H1 (cell line): ENCODE measurements around the gene RPS3. TPM values are rescaled to one million over a fixed set of nuclear protein-coding genes. Genes with fewer than 3 reads are reported as not detected.

Experiments
- CHD2 ChIP-seq: IDR thresholded peaks from 2 replicates; pipeline ENCODE4 v1.6.1; 2012; ENCODE audit warnings: low read length, improper control_type of control experiment
- KDM1A ChIP-seq: fragments of 200-600, 300-600 bp; sonication (generic); IDR thresholded peaks from 2 replicates; pipeline ENCODE4 v1.7.1; 2016; ENCODE audit warnings: mild to moderate bottlenecking, low read length, borderline replicate concordance
- KDM4A ChIP-seq: IDR thresholded peaks from one replicate; pipeline ENCODE4 v1.7.1; 2012; ENCODE audit warnings: low read depth, mild to moderate bottlenecking, moderate library complexity, low read length, inconsistent platforms; ENCODE audit not compliant: severe bottlenecking
- KDM5A ChIP-seq: fragments of 200-600 bp; IDR thresholded peaks from 2 replicates; pipeline ENCODE4 v1.7.1; 2012; ENCODE audit warnings: mild to moderate bottlenecking, low read length, inconsistent platforms, mixed read lengths
- SIN3A ChIP-seq, 2 experiments: IDR thresholded peaks in 1 of 2; conservative IDR thresholded peaks in 1 of 2; 2 replicates each; pipeline ENCODE4 v1.6.1; 2011 to 2012; ENCODE audit warnings: low read length in 2 of 2, improper control_type of control experiment in 1 of 2, low read depth in 1 of 2, mild to moderate bottlenecking in 1 of 2
- polyA plus RNA-seq, 7 experiments: library from polyadenylated mRNA; depleted of rRNA in 3 of 7; stranded (reverse) in 5 of 7; unstranded in 2 of 7; fragments of >200 nt in 5 of 7; fragments of 200-250 nt in 2 of 7; gene quantifications; 1 replicate in 5 of 7; 2 replicates in 1 of 7; 4 replicates in 1 of 7; pipeline versions ENCODE4 v1.2.1 to v1.2.3, GENCODE V29; 2011 to 2013; ENCODE audit warnings: missing spikeins in 2 of 7, mixed read lengths in 2 of 7
- total RNA-seq: library from RNA; stranded (reverse); fragmentation: NEBNext Ultra II Directional; extraction: Animal tissue kit (Norgen Biotek cat#: 25700); gene quantifications from 2 replicates; pipeline ENCODE4 v1.2.1, GENCODE V29; 2021

RPS3 gene
- total and polyA plus RNA-seq, 2 of the 8 experiments (the other 6 are each of a cell fraction or from before 2014, with no cell fraction given) = 3,813 to 4,194 TPM

GRCh38 chr11:75443043-75443442 lies 43.7 kb downstream of the RPS3 start (continued):
- TF ChIP-seq KDM1A (no peak), KDM5A (no peak), KDM4A (no peak), CHD2 (no peak), SIN3A (conservative IDR thresholded peaks at IDR 0.05 in 1 of 2, IDR thresholded peaks at IDR 0.05 in 1 of 2; ENCODE audit: low read depth in 1 of 2, low read length in 2 of 2) (no peak)
